Activated naive CD4-positive, alpha-beta T cell treated with anti-CD3 and anti-CD28 coated beads, Interleukin-2, amount 50 U/mL, for 24 hours (primary cell): Measurements from ENCODE around the gene MAST2.
"Not testable (repeated sequence)": the region's sequence is repeated elsewhere in the genome, so short reads cannot be mapped to it uniquely, and the experiment has no call there.

Source experiments
- H3K27ac Mint-ChIP-seq: one replicate; pipeline ENCODE4 v1.8.0; 2021; ENCODE audit warnings: mild to moderate bottlenecking, mixed read lengths
- H3K27me3 Mint-ChIP-seq: one replicate; pipeline ENCODE4 v1.8.0; 2021; ENCODE audit warnings: mixed read lengths
- H3K36me3 Mint-ChIP-seq: one replicate; pipeline ENCODE4 v1.8.0; 2021; ENCODE audit warnings: mixed read lengths
- H3K4me1 Mint-ChIP-seq: one replicate; pipeline ENCODE4 v1.8.0; 2021; ENCODE audit warnings: mixed read lengths
- H3K4me3 Mint-ChIP-seq: one replicate; pipeline ENCODE4 v1.8.0; 2021; ENCODE audit warnings: mild to moderate bottlenecking, mixed read lengths
- H3K9me3 Mint-ChIP-seq: one replicate; pipeline ENCODE4 v1.8.0; 2021; ENCODE audit warnings: mixed read lengths

Gene MAST2

GRCh38 chr1:46044116-46044515 lies 240.7 kb downstream of the MAST2 start:
- Mint-ChIP-seq H3K27me3 (no peaks in the 10 kb centered on the region), H3K27ac (no peak overlapping the region), H3K36me3 (no peaks in the 10 kb centered on the region), H3K9me3 (no peaks in the 10 kb centered on the region), H3K4me1 (peaks cover 5% of the 10 kb centered on the region), H3K4me3 (no peak overlapping the region)

DNA sequence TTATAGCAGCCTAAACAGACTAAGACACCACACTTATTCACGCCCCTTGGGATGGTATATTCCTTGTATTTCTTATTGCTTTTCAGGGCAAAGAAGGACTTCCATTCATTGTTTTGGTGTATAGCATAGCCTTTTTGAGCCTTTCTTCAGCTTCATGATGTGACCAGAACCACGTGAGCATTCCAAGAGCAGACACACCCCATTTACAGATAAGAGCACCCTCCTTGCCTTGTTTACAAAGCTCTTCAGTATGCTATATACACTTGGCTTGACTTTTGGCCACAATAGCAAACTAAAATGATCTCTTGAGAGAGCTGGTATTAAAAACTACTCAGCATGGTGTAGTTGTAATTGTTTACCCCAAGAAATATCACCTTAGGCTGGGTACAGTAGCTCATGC lies 250.3 kb downstream of the MAST2 start:
- Mint-ChIP-seq H3K4me1 (no peaks in the 10 kb centered on the region), H3K36me3 (peaks cover 2% of the 10 kb centered on the region), H3K27me3 (peaks cover 3% of the 10 kb centered on the region), H3K27ac (no peak overlapping the region), H3K4me3 (no peak overlapping the region), H3K9me3 (no peaks in the 10 kb centered on the region)

DNA sequence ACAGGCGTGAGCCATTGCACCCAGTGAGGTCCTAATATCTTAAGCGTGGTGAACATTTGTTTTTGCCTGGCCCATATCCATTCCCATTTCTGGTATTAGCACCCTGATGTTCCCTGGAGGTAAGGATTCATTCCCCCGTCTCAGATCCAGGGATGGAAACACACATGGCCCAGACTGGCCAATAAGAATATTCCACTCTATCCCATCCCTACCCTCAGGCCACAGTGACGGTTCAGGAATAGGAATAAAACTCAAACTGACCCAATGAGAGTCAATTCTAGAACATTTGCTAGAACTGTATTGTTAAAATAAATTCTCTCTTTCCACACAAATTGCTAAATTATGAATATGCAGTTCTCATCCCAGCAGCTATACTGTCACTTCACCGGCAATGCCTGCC lies 252.9 kb downstream of the MAST2 start:
- peaks cover under 1% of the 10 kb centered on the region for H3K4me1 Mint-ChIP-seq
- peaks cover 1% of the 10 kb centered on the region for H3K27me3 Mint-ChIP-seq
- no peaks in the 10 kb centered on the region for H3K9me3 Mint-ChIP-seq
- peaks cover 3% of the 10 kb centered on the region for H3K36me3 Mint-ChIP-seq
- no peak overlapping the region for H3K27ac Mint-ChIP-seq
- no peak overlapping the region for H3K4me3 Mint-ChIP-seq

DNA sequence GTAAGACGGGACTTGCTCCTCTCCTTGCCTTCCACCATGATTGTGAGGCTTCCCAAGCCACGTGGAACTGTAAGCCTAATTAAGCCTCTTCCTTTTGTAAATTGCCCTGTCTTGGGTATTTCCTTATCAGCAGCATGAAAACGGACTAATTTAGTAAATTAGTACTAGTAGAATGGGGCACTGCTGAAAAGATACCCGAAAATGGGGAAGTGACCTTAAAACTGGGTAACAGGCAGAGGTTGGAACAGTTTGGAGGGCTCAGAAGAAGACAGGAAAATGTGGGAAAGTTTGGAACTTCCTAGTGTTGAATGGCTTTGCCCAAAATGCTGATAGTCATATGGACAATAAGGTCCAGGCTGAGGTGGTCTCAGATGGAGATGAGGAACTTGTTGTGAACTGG lies 253.8 kb downstream of the MAST2 start:
- H3K9me3 Mint-ChIP-seq, H3K4me3 Mint-ChIP-seq, H3K27me3 Mint-ChIP-seq, H3K27ac Mint-ChIP-seq, H3K4me1 Mint-ChIP-seq, H3K36me3 Mint-ChIP-seq: not testable (repeated sequence)

DNA sequence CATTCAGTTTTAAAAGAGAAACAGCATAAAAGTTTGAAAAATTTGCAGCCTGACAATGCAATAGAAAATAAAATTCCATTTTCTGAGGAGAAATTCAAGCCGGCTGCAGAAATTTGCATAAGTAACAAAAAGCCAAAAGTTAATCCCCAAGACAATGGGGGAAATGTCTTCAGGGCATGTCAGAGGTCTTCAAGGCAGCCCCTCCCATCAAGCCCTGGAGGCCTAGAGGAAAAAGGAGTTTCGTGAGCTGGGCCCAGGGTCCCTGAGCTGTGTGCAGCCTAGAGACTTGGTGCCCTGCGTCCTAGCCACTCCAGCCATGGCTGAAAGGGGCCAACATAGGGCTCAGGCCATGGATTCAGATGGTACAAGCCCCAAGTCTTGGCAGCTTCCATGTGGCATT lies 254.4 kb downstream of the MAST2 start:
- H3K36me3 Mint-ChIP-seq = peaks cover 3% of the 10 kb centered on the region
- no peaks in the 10 kb centered on the region for H3K9me3 Mint-ChIP-seq
- peaks cover 10% of the 10 kb centered on the region for H3K4me1 Mint-ChIP-seq
- H3K27me3 Mint-ChIP-seq = peaks cover 1% of the 10 kb centered on the region
- H3K4me3 Mint-ChIP-seq = no peak overlapping the region
- H3K27ac Mint-ChIP-seq = no peak overlapping the region

- peaks cover 3% of the 10 kb centered on the region for H3K36me3 Mint-ChIP-seq
- peaks cover 1% of the 10 kb centered on the region for H3K27me3 Mint-ChIP-seq
- no peak overlapping the region for H3K27ac Mint-ChIP-seq
- no peak overlapping the region for H3K4me3 Mint-ChIP-seq
- H3K4me1 Mint-ChIP-seq = peaks cover 20% of the 10 kb centered on the region
- H3K9me3 Mint-ChIP-seq = no peaks in the 10 kb centered on the region
Observed at GRCh38 chr1:46058936-46059335, 255.5 kb downstream of the MAST2 start.

DNA sequence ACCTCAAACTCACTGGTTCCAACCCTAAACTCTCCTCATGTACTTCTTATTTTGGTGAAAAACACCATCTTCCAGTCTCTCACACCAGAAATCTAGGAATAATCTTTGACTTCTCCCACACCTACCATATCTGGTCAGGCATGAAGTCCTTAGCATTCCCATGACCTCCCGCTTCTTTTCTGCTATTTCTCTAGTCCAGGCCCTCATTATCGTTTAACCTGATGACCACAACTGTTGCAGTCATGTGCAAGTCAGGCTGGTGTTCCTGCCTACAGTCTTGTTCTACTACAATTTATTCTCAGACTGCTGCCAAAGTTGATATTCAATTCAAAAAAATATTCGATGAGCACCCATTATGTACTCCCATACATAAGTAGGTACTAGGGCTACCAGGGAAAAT lies 257.7 kb downstream of the MAST2 start:
- H3K9me3 Mint-ChIP-seq = no peaks in the 10 kb centered on the region
- H3K27ac Mint-ChIP-seq = peak overlapping the region; percentile 13
- H3K4me1 Mint-ChIP-seq = peaks cover 33% of the 10 kb centered on the region
- H3K27me3 Mint-ChIP-seq = peaks cover 1% of the 10 kb centered on the region
- H3K36me3 Mint-ChIP-seq = peaks cover 3% of the 10 kb centered on the region
- H3K4me3 Mint-ChIP-seq = no peak overlapping the region

DNA sequence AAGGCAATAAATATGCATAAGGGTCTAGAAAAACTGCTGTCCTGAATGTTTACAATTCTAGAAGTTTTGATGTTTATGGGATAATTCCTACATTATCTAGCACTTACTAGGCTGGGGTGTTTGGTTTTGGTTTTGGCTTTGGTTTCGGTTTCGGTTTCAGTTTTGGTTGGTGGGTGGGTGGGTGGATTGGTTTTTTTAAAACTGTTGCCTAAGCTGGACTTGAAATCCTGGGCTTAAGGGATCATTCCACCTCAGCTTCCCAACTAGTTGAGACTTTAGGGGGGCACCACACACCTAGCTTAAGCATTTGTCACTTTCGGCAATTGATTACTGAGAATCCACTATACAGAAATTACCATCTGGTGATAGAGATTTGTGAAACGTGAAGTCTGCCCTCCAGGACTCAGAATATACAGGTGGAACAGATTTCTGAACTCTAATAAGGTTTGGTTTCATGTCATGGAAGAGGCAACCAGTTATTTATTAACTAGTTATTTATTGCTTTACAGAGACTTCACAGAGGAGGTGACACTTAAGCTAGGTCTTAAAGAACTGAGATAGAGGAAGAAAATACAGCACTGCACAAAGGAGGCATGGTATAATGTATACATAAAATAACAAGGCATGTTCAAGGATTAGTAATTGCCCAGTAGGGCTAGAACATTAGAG lies 259.4 kb downstream of the MAST2 start:
- Mint-ChIP-seq H3K27ac (no peak overlapping the region), H3K4me3 (no peak overlapping the region), H3K36me3 (peaks cover 1% of the 10 kb centered on the region), H3K27me3 (no peaks in the 10 kb centered on the region), H3K4me1 (peaks cover 33% of the 10 kb centered on the region), H3K9me3 (no peaks in the 10 kb centered on the region)

DNA sequence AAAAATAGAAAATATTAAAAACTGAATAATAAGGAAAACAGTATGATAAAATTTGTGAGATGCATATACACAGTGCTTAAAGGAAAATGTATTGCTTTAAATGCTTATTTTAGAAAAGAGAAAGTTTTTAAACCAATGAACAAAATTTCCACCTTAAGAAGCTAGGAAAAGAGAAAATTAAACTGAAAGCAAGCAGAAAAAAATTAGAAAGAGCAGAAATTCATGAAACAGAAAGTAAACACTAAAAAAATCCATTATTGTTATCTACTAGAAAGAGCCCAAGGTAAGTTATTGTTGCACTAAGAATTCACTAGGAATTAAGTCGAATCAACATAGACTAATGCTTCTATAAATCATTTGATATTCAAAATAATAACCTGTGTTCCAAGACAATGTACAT lies 261.3 kb downstream of the MAST2 start:
- H3K9me3 Mint-ChIP-seq = no peaks in the 10 kb centered on the region
- no peaks in the 10 kb centered on the region for H3K27me3 Mint-ChIP-seq
- peaks cover 1% of the 10 kb centered on the region for H3K36me3 Mint-ChIP-seq
- H3K27ac Mint-ChIP-seq = no peak overlapping the region
- peaks cover 33% of the 10 kb centered on the region for H3K4me1 Mint-ChIP-seq
- H3K4me3 Mint-ChIP-seq = no peak overlapping the region

DNA sequence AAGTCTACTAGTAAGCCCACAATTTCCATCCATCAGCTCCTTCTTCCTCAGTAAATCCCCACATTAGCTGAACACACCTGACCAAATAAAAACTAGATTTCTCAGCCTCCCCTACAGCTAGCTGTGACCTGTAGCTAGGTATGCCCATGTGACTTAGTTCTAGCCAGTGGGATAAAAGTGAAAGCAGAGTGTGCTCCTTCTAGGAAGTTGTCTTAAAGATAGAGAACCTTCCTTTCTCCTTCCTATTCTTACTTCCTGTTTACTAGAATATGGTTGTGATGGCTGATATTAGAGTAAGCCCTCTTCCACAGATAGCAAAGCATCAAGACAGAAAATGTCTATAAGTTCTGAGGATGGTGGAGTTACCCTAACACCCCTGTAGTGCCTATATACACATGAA lies 262.0 kb downstream of the MAST2 start:
- Mint-ChIP-seq H3K9me3 (no peaks in the 10 kb centered on the region), H3K27ac (peak overlapping the region; percentile 59), H3K36me3 (peaks cover 1% of the 10 kb centered on the region), H3K4me1 (peaks cover 33% of the 10 kb centered on the region), H3K4me3 (peak overlapping the region; percentile 40), H3K27me3 (no peaks in the 10 kb centered on the region)

DNA sequence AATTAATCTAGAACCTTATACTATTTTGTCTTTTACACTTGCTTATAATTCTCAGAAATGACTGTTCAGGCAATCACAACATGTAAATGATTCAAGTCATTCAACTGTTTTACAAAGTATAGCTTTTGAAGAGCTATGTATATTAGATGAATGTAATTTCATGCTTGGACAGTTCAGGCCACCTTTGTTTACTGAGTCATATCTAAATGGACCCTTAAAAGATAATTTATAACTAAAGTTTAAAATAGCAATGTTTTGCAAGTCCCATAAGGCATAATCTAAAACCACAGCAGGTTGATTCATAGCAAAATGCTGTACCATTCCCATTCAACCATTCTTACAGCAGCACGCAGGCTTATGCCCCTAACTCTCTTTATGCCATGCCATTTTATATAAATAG lies 264.2 kb downstream of the MAST2 start:
- Mint-ChIP-seq H3K4me3 (no peak overlapping the region), H3K27me3 (no peaks in the 10 kb centered on the region), H3K27ac (no peak overlapping the region)

DNA sequence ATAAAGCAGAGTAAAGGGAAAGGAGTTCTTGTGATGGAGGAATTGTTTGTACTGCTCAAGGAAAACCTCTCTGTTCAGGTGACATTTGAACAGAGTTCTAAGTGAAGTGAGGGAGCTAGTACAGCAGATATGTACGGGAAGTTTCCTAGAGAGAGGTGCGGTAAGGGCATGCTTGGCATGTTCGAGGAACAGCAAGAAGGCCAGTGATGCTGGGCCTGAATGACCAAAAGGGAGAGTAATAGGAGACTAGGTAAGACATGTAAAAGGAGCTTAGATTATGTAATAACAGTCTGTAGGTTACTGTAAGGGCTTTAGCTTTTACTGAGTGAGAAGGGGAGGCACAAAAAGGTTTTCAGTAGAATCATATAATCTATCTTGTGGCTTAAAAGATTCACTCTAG lies 265.1 kb downstream of the MAST2 start:
- Mint-ChIP-seq H3K27me3 (no peaks in the 10 kb centered on the region), H3K4me1 (peaks cover 16% of the 10 kb centered on the region), H3K9me3 (no peaks in the 10 kb centered on the region), H3K4me3 (no peak overlapping the region), H3K36me3 (no peaks in the 10 kb centered on the region), H3K27ac (no peak overlapping the region)

More for the DNA sequence above, 264.2 kb downstream of the MAST2 start:
- no peaks in the 10 kb centered on the region for H3K9me3 Mint-ChIP-seq
- H3K36me3 Mint-ChIP-seq = no peaks in the 10 kb centered on the region
- H3K4me1 Mint-ChIP-seq = peaks cover 24% of the 10 kb centered on the region

GRCh38 chr1:46070164-46070814 lies 266.9 kb downstream of the MAST2 start:
- Mint-ChIP-seq H3K36me3 (no peaks in the 10 kb centered on the region), H3K4me1 (peaks cover 4% of the 10 kb centered on the region), H3K9me3 (no peaks in the 10 kb centered on the region), H3K27ac (no peak overlapping the region), H3K27me3 (no peaks in the 10 kb centered on the region), H3K4me3 (no peak overlapping the region)

GRCh38 chr1:46072975-46073374 lies 269.6 kb downstream of the MAST2 start:
- Mint-ChIP-seq H3K27me3 (no peaks in the 10 kb centered on the region), H3K36me3 (no peaks in the 10 kb centered on the region), H3K27ac (no peak overlapping the region), H3K4me3 (no peak overlapping the region), H3K9me3 (no peaks in the 10 kb centered on the region), H3K4me1 (no peaks in the 10 kb centered on the region)

DNA sequence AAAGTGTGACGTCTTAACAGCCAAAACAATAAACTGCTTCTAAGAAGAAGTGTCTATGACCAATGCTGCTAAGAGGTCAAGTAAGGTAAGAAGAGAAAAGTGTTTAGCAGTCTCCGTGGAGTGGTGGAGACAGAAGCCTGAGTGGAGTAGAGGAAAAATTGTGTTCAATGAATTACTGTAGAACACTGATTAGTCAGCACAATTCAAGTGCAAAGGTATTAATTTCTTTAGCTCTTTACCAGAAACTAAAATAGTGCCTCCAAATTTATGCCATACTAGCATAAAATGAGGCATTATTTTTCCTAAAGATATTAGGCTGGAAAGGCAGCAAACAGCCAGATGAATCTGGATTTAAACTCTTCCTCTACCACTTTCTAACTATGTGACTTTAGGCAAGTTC lies 272.9 kb downstream of the MAST2 start:
- Mint-ChIP-seq H3K27ac (no peak overlapping the region), H3K4me3 (no peak overlapping the region), H3K36me3 (no peaks in the 10 kb centered on the region), H3K4me1 (no peaks in the 10 kb centered on the region), H3K27me3 (peaks cover 2% of the 10 kb centered on the region), H3K9me3 (no peaks in the 10 kb centered on the region)

GRCh38 chr1:46077644-46078043 lies 274.2 kb downstream of the MAST2 start:
- H3K27ac Mint-ChIP-seq = no peak overlapping the region

DNA sequence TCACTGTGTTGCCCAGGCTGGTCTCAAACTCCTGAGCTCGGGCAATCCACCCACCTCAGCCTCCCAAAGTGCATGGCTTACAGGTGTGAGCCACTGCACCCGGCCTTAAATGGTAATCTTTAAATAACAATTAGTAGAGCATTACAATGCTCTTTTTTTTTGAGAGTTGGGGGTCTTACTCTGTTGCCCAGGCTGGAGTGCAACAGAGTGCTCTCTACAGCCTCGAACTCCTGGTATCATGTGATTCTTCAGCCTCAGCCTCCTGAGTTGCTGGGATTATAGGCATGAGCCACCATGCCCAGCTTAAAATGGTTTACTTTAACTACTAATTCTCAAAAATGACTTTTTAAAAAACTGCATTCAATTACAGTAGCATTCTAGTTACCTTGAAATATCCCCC lies 276.8 kb downstream of the MAST2 start:
- Mint-ChIP-seq H3K27ac (no peak overlapping the region), H3K4me1 (no peaks in the 10 kb centered on the region), H3K36me3 (peaks cover 2% of the 10 kb centered on the region), H3K4me3 (no peak overlapping the region), H3K9me3 (no peaks in the 10 kb centered on the region), H3K27me3 (peaks cover 2% of the 10 kb centered on the region)

More at GRCh38 chr1:46077644-46078043, 274.2 kb downstream of the MAST2 start:
- H3K4me3 Mint-ChIP-seq = no peak overlapping the region
- H3K9me3 Mint-ChIP-seq = no peaks in the 10 kb centered on the region
- peaks cover 2% of the 10 kb centered on the region for H3K27me3 Mint-ChIP-seq
- H3K36me3 Mint-ChIP-seq = peaks cover 2% of the 10 kb centered on the region
- no peaks in the 10 kb centered on the region for H3K4me1 Mint-ChIP-seq
